Measurements from ENCODE around the gene SLC25A10.

DNA sequence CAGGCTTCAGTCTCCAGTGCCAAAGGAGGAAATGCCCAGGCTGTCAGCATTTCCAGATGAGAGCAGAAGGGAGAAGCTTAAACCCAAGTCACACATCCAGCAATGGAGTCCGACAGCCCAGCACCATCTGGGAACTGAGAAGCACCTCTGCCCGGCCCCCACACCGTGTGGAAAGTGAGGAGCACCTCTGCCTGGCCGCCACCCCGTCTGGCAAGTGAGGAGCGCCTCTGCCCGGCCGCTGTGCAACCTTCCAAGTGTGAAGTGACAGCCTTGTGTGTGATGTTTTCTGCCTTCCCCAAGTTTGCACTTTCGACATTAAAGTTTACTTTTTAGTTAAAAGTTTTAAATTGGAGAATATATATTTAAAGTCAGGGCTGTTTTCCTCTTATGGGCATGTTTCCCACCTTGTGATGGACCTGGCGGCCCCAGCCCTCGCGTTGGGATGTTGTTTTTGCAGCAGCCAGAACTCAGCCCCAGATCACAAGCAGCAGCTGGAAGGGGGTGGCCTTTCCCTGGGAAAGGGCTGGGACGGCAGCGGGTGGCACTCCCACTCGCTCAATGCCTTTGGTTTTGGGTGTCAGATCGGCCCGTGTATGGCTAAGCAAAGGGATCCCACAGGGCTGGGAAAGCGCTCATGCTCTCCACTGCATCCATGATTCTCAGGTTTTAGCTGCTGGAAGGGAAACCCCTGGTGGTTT lies 38.4 kb upstream of the SLC25A10 start:
- TF ChIP-seq, protein P1, sequence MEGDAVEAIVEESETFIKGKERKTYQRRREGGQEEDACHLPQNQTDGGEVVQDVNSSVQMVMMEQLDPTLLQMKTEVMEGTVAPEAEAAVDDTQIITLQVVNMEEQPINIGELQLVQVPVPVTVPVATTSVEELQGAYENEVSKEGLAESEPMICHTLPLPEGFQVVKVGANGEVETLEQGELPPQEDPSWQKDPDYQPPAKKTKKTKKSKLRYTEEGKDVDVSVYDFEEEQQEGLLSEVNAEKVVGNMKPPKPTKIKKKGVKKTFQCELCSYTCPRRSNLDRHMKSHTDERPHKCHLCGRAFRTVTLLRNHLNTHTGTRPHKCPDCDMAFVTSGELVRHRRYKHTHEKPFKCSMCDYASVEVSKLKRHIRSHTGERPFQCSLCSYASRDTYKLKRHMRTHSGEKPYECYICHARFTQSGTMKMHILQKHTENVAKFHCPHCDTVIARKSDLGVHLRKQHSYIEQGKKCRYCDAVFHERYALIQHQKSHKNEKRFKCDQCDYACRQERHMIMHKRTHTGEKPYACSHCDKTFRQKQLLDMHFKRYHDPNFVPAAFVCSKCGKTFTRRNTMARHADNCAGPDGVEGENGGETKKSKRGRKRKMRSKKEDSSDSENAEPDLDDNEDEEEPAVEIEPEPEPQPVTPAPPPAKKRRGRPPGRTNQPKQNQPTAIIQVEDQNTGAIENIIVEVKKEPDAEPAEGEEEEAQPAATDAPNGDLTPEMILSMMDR (conservative IDR thresholded peaks at IDR 0.05) = no peak
- TF ChIP-seq ZFX (IDR thresholded peaks at IDR 0.05) = no peak

All from C4-2B (cell line).